Breast epithelium (tissue), 4 donors: ENCODE data around the gene SGO2. TPM values are rescaled to one million over a fixed set of nuclear protein-coding genes. Genes with fewer than 3 reads are reported as not detected.

Source experiments
- DNase-seq, 2 donors: peaks; one replicate each; pipeline ENCODE4 v3.0.0-alpha.2; 2019; ENCODE audit warnings: low spot score in 2 of 2
- H3K27ac ChIP-seq, 2 donors: fragments of 200-600 bp; sonication (generic) in 1 of 2; one replicate each; pipeline ENCODE4 v1.5.1; 2016 to 2019; ENCODE audit warnings: mild to moderate bottlenecking in 1 of 2
- H3K27me3 ChIP-seq, 2 donors: fragments of 200-600 bp; sonication (generic) in 1 of 2; one replicate each; pipeline versions ENCODE4 v1.5.1 to v1.6.0; 2017 to 2019; ENCODE audit warnings: control low read depth in 1 of 2, mild to moderate bottlenecking in 1 of 2
- H3K36me3 ChIP-seq: fragments of 200-600 bp; one replicate; pipeline ENCODE4 v1.5.1; 2019
- H3K4me1 ChIP-seq, 2 donors: fragments of 200-600 bp; sonication (generic); one replicate each; pipeline ENCODE4 v1.5.1; 2016 to 2019; ENCODE audit warnings: control low read depth in 1 of 2
- H3K4me3 ChIP-seq, 3 donors: fragments of 200-600 bp; sonication (generic); 1 replicate in 2 of 3; 2 replicates in 1 of 3; pipeline ENCODE4 v1.5.1; 2016 to 2019; ENCODE audit warnings: mild to moderate bottlenecking in 3 of 3, moderate library complexity in 2 of 3
- H3K9me3 ChIP-seq, 2 donors: fragments of 200-600 bp; sonication (generic) in 1 of 2; one replicate each; pipeline ENCODE4 v1.5.1; 2016 to 2019; ENCODE audit warnings: control low read depth in 1 of 2
- CTCF ChIP-seq, 3 donors: fragments of 450-650 bp; IDR thresholded peaks; one replicate each; pipeline ENCODE4 v1.5.1; 2016 to 2017; ENCODE audit warnings: antibody characterized with exemption in 3 of 3, mild to moderate bottlenecking in 3 of 3, moderate library complexity in 3 of 3
- POLR2A ChIP-seq: fragments of 450-650 bp; IDR thresholded peaks from one replicate; pipeline ENCODE4 v1.6.1; 2016; ENCODE audit warnings: antibody characterized with exemption, mild to moderate bottlenecking, moderate library complexity
- POLR2AphosphoS5 ChIP-seq, 3 donors: sonication (generic); formaldehyde crosslinking; IDR thresholded peaks; one replicate each; pipeline ENCODE4 v1.6.1; 2017; ENCODE audit warnings: antibody characterized with exemption in 3 of 3
- intact Hi-C: fragments of 100-400 bp; cut with DNase I; formaldehyde crosslinking; loops from one replicate; pipeline ENCODE4 v1.15.1; 2023; ENCODE audit warnings: low total_unique reads
- total RNA-seq, 3 donors: library from RNA; depleted of rRNA; stranded (reverse); fragments of >200 nt; gene quantifications; one replicate each; pipeline ENCODE4 v1.1.0, GENCODE V29; 2016

The SGO2 gene
- total RNA-seq, 3 donors from 2014 or later, result 3.6 to 9.1 (median 4.6) TPM

- no peak for DNase-seq
- no peaks in the 10 kb centered on the region for H3K27me3 ChIP-seq
- H3K9me3 ChIP-seq, result no peaks in the 10 kb centered on the region
- no peak overlapping the region for H3K4me3 ChIP-seq
- TF ChIP-seq POLR2A (no peak), CTCF (IDR thresholded peaks at IDR 0.05) (no peak), POLR2AphosphoS5 (IDR thresholded peaks at IDR 0.05) (no peak)
- no peak overlapping the region for H3K27ac ChIP-seq
- H3K4me1 ChIP-seq, result no peaks in the 10 kb centered on the region
- intact Hi-C loops, result no loop called here
- H3K36me3 ChIP-seq, result no peaks in the 10 kb centered on the region
These were observed 42.2 kb upstream of the SGO2 start for GRCh38 chr2:200483729-200484198.

- TF ChIP-seq POLR2AphosphoS5 (IDR thresholded peaks at IDR 0.05), result no peak
- TF ChIP-seq CTCF (IDR thresholded peaks at IDR 0.05), result no peak
- TF ChIP-seq POLR2A, result no peak
- no peaks in the 10 kb centered on the region for H3K4me1 ChIP-seq
- no peak overlapping the region for H3K4me3 ChIP-seq
- intact Hi-C loops, result no loop called here
- no peak overlapping the region for H3K27ac ChIP-seq
- no peaks in the 10 kb centered on the region for H3K27me3 ChIP-seq
- H3K36me3 ChIP-seq, result peaks cover under 1% of the 10 kb centered on the region
- H3K9me3 ChIP-seq, result no peaks in the 10 kb centered on the region
- no peak for DNase-seq
These were observed 41.1 kb upstream of the SGO2 start for GRCh38 chr2:200484934-200485333.

GRCh38 chr2:200486529-200486928 is 39.5 kb upstream of the SGO2 start:
- no peak overlapping the region for H3K4me3 ChIP-seq
- H3K36me3 ChIP-seq, result peaks cover 5% of the 10 kb centered on the region
- intact Hi-C loops, result no loop called here
- H3K27ac ChIP-seq, result no peak overlapping the region
- no peak for TF ChIP-seq POLR2AphosphoS5 (IDR thresholded peaks at IDR 0.05)
- no peak for TF ChIP-seq CTCF (IDR thresholded peaks at IDR 0.05)
- no peak for TF ChIP-seq POLR2A
- H3K27me3 ChIP-seq, result no peaks in the 10 kb centered on the region
- no peak for DNase-seq
- H3K4me1 ChIP-seq, result no peaks in the 10 kb centered on the region
- no peaks in the 10 kb centered on the region for H3K9me3 ChIP-seq

- Histone ChIP-seq H3K36me3 (peaks cover 9% of the 10 kb centered on the region), H3K4me1 (no peaks in the 10 kb centered on the region), H3K27ac (no peak overlapping the region), H3K9me3 (no peaks in the 10 kb centered on the region), H3K27me3 (no peaks in the 10 kb centered on the region), H3K4me3 (no peak overlapping the region)
- DNase-seq, result no peak
- TF ChIP-seq CTCF (IDR thresholded peaks at IDR 0.05) (no peak), POLR2A (no peak), POLR2AphosphoS5 (IDR thresholded peaks at IDR 0.05) (no peak)
- intact Hi-C loops, result no loop called here
These were observed 37.8 kb upstream of the SGO2 start for GRCh38 chr2:200488169-200488568.

GRCh38 chr2:200490001-200490400 is 36.0 kb upstream of the SGO2 start:
- no peak overlapping the region for H3K27ac ChIP-seq
- H3K4me1 ChIP-seq, result no peaks in the 10 kb centered on the region
- TF ChIP-seq POLR2AphosphoS5 (IDR thresholded peaks at IDR 0.05) (no peak), CTCF (IDR thresholded peaks at IDR 0.05) (no peak), POLR2A (no peak)
- H3K9me3 ChIP-seq, result no peaks in the 10 kb centered on the region
- no peak overlapping the region for H3K4me3 ChIP-seq
- intact Hi-C loops, result no loop called here
- no peak for DNase-seq
- no peaks in the 10 kb centered on the region for H3K27me3 ChIP-seq
- peaks cover 9% of the 10 kb centered on the region for H3K36me3 ChIP-seq
